K562 (cell line): ENCODE measurements around the gene ID1. TPM values are rescaled to one million over a fixed set of nuclear protein-coding genes. Genes with fewer than 3 reads are reported as not detected.

Experiments
- ATAC-seq: fragments of 200-7000 bp; cut with Tn5 transposase; 3 replicates; pipeline ENCODE4 v1.9.1; 2020; ENCODE audit warnings: moderate library complexity
- BruUV-seq: library from RNA; stranded (reverse); fragments of 400-500 nt; replicated peaks from 2 replicates; lab custom pipeline; 2021; lab: Mats Ljungman, UMichigan
- CTCF ChIA-PET: fragments of 300-600 bp; formaldehyde crosslinking; extraction: SDS; loops from one replicate; lab custom pipeline; 2021; ENCODE audit warnings: low intra/inter-chr PET ratio; lab: Yijun Ruan, JAX
- POLR2A ChIA-PET: fragments of 300-600, 350-650 bp; sonication (Branson Sonifier 250); formaldehyde crosslinking; extraction: SDS; loops from one replicate; lab custom pipeline; 2021; ENCODE audit warnings: antibody characterized with exemption, inconsistent platforms; lab: Yijun Ruan, JAX
- DNase-seq, 4 experiments: peaks; one replicate each; pipeline versions ENCODE4 v3.0.0 to v3.0.0-alpha.2; 2011 to 2018; ENCODE audit warnings: low spot score in 3 of 4, mixed read lengths in 3 of 4; ENCODE audit errors: extremely low read depth in 1 of 4
- FAIRE-seq: peaks from 2 replicates; lab custom pipeline; 2011; peaks lifted over from hg19 to GRCh38; lab: Jason Lieb, UNC
- H2AFZ ChIP-seq: 2 replicates; pipeline ENCODE4 v1.6.0; 2011; ENCODE audit warnings: low read depth, low read length, control low read depth, inconsistent platforms
- H3K27ac ChIP-seq: fragments of 200-600 bp; 3 replicates; pipeline ENCODE4 v1.8.0; 2011; ENCODE audit warnings: low read depth, mild to moderate bottlenecking, control low read depth, inconsistent platforms, low read length, moderate library complexity, mixed read lengths; ENCODE audit errors: extremely low read depth
- H3K27me3 ChIP-seq, 2 experiments: fragments of 300-600 bp in 1 of 2; 2 replicates in 1 of 2; 3 replicates in 1 of 2; pipeline versions ENCODE4 v1.6.0 to v1.8.0; 2011; ENCODE audit warnings: inconsistent platforms in 2 of 2, low read length in 2 of 2, mild to moderate bottlenecking in 1 of 2, mixed read lengths in 1 of 2, moderate library complexity in 1 of 2; ENCODE audit not compliant: control insufficient read depth in 2 of 2, insufficient read depth in 2 of 2
- H3K36me3 ChIP-seq: fragments of 300-600 bp; 3 replicates; pipeline ENCODE4 v1.8.0; 2011; ENCODE audit warnings: mild to moderate bottlenecking, low read length, inconsistent platforms; ENCODE audit not compliant: control insufficient read depth, insufficient read depth
- H3K4me1 ChIP-seq, 2 experiments: fragments of 200-600 bp in 1 of 2; replicated peaks in 1 of 2; 2 replicates in 1 of 2; 3 replicates in 1 of 2; pipeline versions ENCODE4 v1.5.1 to v1.8.0; 2011; ENCODE audit warnings: inconsistent platforms in 2 of 2, low read length in 2 of 2, mild to moderate bottlenecking in 1 of 2, mixed read lengths in 1 of 2, moderate library complexity in 1 of 2; ENCODE audit not compliant: control insufficient read depth in 2 of 2, insufficient read depth in 2 of 2
- H3K4me2 ChIP-seq: 2 replicates; pipeline ENCODE4 v1.6.1; 2011; ENCODE audit warnings: low read length, control low read depth, inconsistent platforms, mixed read lengths; ENCODE audit not compliant: insufficient read depth
- H3K4me3 ChIP-seq: fragments of 200-600 bp; sonication (generic), shearing (Covaris generic); 2 replicates; pipeline ENCODE4 v1.5.1; 2016; ENCODE audit warnings: control low read depth, inconsistent platforms
- H3K79me2 ChIP-seq: fragments of 200-600 bp; 3 replicates; pipeline ENCODE4 v1.8.0; 2011; ENCODE audit warnings: low read length, inconsistent platforms; ENCODE audit not compliant: control insufficient read depth, insufficient read depth
- H3K9ac ChIP-seq, 2 experiments: 2 replicates each; pipeline versions ENCODE4 v1.6.0 to v1.6.1; 2011; ENCODE audit warnings: low read depth in 2 of 2, low read length in 2 of 2, control low read depth in 1 of 2, inconsistent platforms in 1 of 2, mild to moderate bottlenecking in 1 of 2, mixed read lengths in 1 of 2; ENCODE audit not compliant: insufficient read depth in 1 of 2
- H3K9me1 ChIP-seq: one replicate; pipeline ENCODE4 v1.6.0; 2011; ENCODE audit warnings: inconsistent platforms, mild to moderate bottlenecking, low read length, moderate library complexity; ENCODE audit not compliant: control insufficient read depth, insufficient read depth
- H3K9me3 ChIP-seq: replicated peaks from 2 replicates; pipeline ENCODE4 v1.5.1; 2011; ENCODE audit warnings: low read depth, low read length, inconsistent platforms; ENCODE audit not compliant: control insufficient read depth, insufficient read depth
- H4K20me1 ChIP-seq: replicated peaks from 2 replicates; pipeline ENCODE4 v1.6.1; 2011; ENCODE audit warnings: low read length, inconsistent platforms, mixed read lengths; ENCODE audit not compliant: control insufficient read depth, insufficient read depth
- BCOR ChIP-seq: fragments of 450-650 bp; IDR thresholded peaks from 2 replicates; pipeline ENCODE4 v1.6.1; 2016
- PCBP1 ChIP-seq: fragments of 200-400 bp; formaldehyde crosslinking; IDR thresholded peaks from 2 replicates; pipeline ENCODE4 v1.6.1; 2018; ENCODE audit warnings: mild to moderate bottlenecking, low read depth, low read length; ENCODE audit not compliant: poor library complexity, severe bottlenecking
- POLR2G ChIP-seq: fragments of 200-400 bp; formaldehyde crosslinking; IDR thresholded peaks from 2 replicates; pipeline ENCODE4 v1.6.1; 2017; ENCODE audit warnings: low read depth, mild to moderate bottlenecking, antibody characterized with exemption, low read length, moderate library complexity
- RBFOX2 ChIP-seq: fragments of 200-400 bp; formaldehyde crosslinking; IDR thresholded peaks from 2 replicates; pipeline ENCODE4 v1.6.1; 2017; ENCODE audit warnings: low read depth, mild to moderate bottlenecking, low read length, moderate library complexity
- RBM39 ChIP-seq: fragments of 200-400 bp; formaldehyde crosslinking; optimal IDR thresholded peaks from 2 replicates; pipeline ENCODE3; 2018; ENCODE audit warnings: low read depth, low read length
- ZNF696 ChIP-seq: fragments of 250-450 bp; sonication (Bioruptor Pico); conservative IDR thresholded peaks from 2 replicates; pipeline ENCODE4 v1.4.0; 2020; ENCODE audit warnings: mild to moderate bottlenecking, moderate library complexity
- WGBS: fragments of 100-300 bp; shearing (Covaris generic); methylation state at CpG from one replicate; pipeline ENCODE4 v1.1.6; 2016; ENCODE audit warnings: low coverage, mixed read lengths; ENCODE audit not compliant: insufficient coverage; ENCODE audit errors: missing lambda C conversion rate; 5-methylcytosine and 5-hydroxymethylcytosine counted together
- in situ Hi-C: fragments of 300-500 bp; cut with MboI; formaldehyde crosslinking; loops from 4 replicates; pipeline ENCODE4 v1.15.0; 2018; ENCODE audit warnings: inconsistent platforms, mixed read lengths
- intact Hi-C: fragments of 100-400 bp; cut with micrococcal nuclease; formaldehyde crosslinking; loops from 2 replicates; pipeline ENCODE4 v1.14.2; 2022
- polyA plus RNA-seq, 8 experiments: library from polyadenylated mRNA; depleted of rRNA in 4 of 8; stranded (reverse) in 5 of 8; unstranded in 3 of 8; fragments of >200 nt; fragmentation: Nextera tagmentation in 2 of 8; fragmentation: Illumina TruSeq in 1 of 8; extraction: Ambion mirVana in 2 of 8; extraction: Trizol in 1 of 8; gene quantifications; 2 replicates each; pipeline versions ENCODE4 v1.2.1 to v1.2.3, GENCODE V29; 2011 to 2014; ENCODE audit warnings: inconsistent platforms in 1 of 8, missing spikeins in 1 of 8
- total RNA-seq, 7 experiments: library from RNA; depleted of rRNA in 6 of 7; stranded (reverse); fragments of >200 nt in 6 of 7; fragmentation: Illumina TruSeq in 2 of 7; extraction: Trizol in 2 of 7; gene quantifications; 2 replicates each; pipeline versions ENCODE4 v1.2.1 to v1.2.3, GENCODE V29; 2011 to 2021; ENCODE audit warnings: low replicate concordance in 1 of 7
- TF ChIP-seq, protein P1 (sequence below): sonication (generic); formaldehyde crosslinking; IDR thresholded peaks from 2 replicates; pipeline ENCODE4 v1.8.0; 2022; ENCODE audit warnings: mild to moderate bottlenecking, missing genetic modification reagents
- TF ChIP-seq, protein P2 (sequence below): fragments of 250-450 bp; sonication (Bioruptor Pico); IDR thresholded peaks from 2 replicates; pipeline ENCODE4 v1.4.0; 2020; ENCODE audit warnings: mild to moderate bottlenecking

The ID1 gene
- total and polyA plus RNA-seq, 9 of the 15 experiments (the other 6 are each of a cell fraction or from before 2014, with no cell fraction given): 1.4 to 358 (median 65.0) TPM

DNA sequence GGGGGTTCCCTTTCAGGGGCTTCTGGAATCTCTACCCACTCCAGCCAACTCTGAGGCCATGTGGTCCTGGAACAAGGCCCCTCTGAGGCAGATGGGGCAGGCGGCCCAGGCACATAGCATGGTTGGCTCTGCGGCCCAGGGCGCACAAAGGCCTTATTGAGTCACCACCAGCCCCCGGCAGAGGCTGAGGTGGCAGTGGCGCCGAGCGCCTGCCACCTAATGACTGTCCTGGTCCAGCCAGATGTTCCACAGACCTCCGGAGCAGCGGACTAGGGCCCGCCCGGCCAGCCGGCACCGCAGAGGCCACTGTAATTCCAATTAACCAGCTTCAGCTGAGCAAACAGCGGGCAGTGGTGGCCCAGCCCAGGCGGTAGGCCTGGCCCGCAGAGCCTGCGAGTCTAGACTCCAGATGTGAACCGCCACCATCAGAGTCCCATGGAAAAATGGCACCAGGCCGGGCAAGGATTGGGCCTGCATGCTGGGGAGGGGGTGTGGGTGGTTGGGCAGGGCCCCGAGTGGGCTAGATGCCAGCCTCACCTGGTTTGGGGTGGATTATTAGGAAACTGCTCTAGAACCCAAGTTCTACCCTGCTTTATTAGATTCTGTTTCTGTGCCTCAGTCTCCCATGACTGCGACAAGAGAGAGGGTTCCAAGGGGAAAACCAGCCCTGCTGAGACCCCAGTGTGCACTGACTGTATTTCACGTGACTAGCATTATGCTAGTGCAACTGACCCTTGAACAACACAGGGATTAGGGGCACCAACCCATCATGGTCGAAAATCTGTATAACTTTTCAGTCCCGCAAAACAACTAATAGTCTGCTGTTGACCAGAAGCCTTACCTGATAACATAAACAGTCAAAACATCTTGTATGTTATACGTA, 34.1 kb upstream of the ID1 start (continued):
- peak; percentile 82 for TF ChIP-seq POLR2G
- peak; percentile 62 for TF ChIP-seq RBFOX2

DNA sequence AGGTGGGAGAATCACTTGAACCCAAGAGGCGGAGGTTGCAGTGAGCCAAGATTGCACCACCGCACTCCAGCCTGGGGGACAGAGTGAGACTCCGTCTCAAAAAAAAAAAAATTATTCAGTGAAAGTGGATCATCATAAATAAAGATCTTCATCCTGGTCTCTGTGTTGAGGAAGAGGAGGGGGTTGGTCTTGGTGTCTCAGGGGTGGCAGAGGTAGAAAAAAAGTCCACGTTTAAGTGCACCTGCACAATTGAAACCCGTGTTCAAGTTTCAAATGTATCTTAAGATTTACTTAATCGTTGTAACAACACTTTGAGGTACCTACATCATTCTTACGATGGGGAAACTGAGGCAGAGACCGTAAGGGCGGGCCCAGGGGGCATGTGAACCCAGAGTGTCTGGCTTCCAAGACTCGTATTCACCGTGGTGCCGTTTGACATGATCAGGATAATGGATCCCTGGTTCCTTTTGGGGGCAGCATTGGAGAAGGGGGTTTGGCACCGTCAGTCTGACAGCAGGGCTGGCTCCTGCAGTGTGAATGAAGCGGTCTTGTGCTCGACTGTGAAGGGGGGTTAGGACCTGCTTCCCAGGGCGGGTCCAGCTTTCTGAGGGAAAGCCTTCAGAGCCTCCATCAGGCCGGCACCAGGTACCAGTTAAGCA, 32.9 kb upstream of the ID1 start:
- peaks cover 10 to 49% of the 10 kb centered on the region in 2 experiments; a peak in 4 of 5 replicates for H3K4me1 ChIP-seq
- TSS peak; percentile 84 for BruUV-seq
- no peaks in the 10 kb centered on the region for H3K27me3 ChIP-seq
- H3K9me1 ChIP-seq: no peaks in the 10 kb centered on the region
- peak overlapping the region; percentile 96 for H3K27ac ChIP-seq
- ATAC-seq (peak; percentile 10), FAIRE-seq (no peak), DNase-seq (peak in 1 of 4 experiments; percentile 5)
- H3K79me2 ChIP-seq: peaks cover 19% of the 10 kb centered on the region
- H3K4me2 ChIP-seq: peak overlapping the region; percentile 86
- 21% methylated on average over 17 of the region's 17 CpGs for whole genome bisulfite sequencing
- H2AFZ ChIP-seq: peak overlapping the region; percentile 83
- H3K9me3 ChIP-seq: no peaks in the 10 kb centered on the region
- ChIA-PET CTCF (interaction anchor here (0.7 to 1.4 kb wide), 3 partner anchors 41 to 45 kb away, joined by 5 to 8 read pairs (median 6); no protein-coding TSS in a partner anchor), POLR2A (interaction anchor here (0.6 to 3.5 kb wide), 10 partner anchors 11 to 371 kb away, joined by 3 to 107 read pairs (median 5); partner anchors contain the start of gene ID1)
- peaks cover 40% of the 10 kb centered on the region; the same call in 2 of the 3 replicates for H3K36me3 ChIP-seq
- in situ Hi-C loops: loop anchor here (5.0 kb wide), 1 partner anchor 155 kb away; no protein-coding TSS in a partner anchor
- peak overlapping the region; percentile 90 to 95 for H3K9ac ChIP-seq
- no peaks in the 10 kb centered on the region for H4K20me1 ChIP-seq
- intact Hi-C loops: loop anchor here (2.0 kb wide), 1 partner anchor 19 kb away; no protein-coding TSS in a partner anchor
- H3K4me3 ChIP-seq: peak overlapping the region; percentile 84; the same call in 1 of the 2 replicates
- TF ChIP-seq BCOR (peak; percentile 76), RBM39 (no peak), PCBP1 (no peak), ZNF696 (CRISPR knock-in tag) (no peak)
- TF ChIP-seq, protein P1, sequence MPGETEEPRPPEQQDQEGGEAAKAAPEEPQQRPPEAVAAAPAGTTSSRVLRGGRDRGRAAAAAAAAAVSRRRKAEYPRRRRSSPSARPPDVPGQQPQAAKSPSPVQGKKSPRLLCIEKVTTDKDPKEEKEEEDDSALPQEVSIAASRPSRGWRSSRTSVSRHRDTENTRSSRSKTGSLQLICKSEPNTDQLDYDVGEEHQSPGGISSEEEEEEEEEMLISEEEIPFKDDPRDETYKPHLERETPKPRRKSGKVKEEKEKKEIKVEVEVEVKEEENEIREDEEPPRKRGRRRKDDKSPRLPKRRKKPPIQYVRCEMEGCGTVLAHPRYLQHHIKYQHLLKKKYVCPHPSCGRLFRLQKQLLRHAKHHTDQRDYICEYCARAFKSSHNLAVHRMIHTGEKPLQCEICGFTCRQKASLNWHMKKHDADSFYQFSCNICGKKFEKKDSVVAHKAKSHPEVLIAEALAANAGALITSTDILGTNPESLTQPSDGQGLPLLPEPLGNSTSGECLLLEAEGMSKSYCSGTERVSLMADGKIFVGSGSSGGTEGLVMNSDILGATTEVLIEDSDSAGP (CRISPR knock-in tag): peak; percentile 57
- TF ChIP-seq, protein P2, sequence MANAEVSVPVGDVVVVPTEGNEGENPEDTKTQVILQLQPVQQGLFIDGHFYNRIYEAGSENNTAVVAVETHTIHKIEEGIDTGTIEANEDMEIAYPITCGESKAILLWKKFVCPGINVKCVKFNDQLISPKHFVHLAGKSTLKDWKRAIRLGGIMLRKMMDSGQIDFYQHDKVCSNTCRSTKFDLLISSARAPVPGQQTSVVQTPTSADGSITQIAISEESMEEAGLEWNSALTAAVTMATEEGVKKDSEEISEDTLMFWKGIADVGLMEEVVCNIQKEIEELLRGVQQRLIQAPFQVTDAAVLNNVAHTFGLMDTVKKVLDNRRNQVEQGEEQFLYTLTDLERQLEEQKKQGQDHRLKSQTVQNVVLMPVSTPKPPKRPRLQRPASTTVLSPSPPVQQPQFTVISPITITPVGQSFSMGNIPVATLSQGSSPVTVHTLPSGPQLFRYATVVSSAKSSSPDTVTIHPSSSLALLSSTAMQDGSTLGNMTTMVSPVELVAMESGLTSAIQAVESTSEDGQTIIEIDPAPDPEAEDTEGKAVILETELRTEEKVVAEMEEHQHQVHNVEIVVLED (CRISPR knock-in tag): no peak
